A673 (cell line): ENCODE results near the gene C16orf54. TPM values are rescaled to one million over a fixed set of nuclear protein-coding genes. Genes with fewer than 3 reads are reported as not detected.
"Not testable (repeated sequence)": the region's sequence is repeated elsewhere in the genome, so short reads cannot be mapped to it uniquely, and the experiment has no call there.

Experiments
- BruUV-seq: library from RNA; stranded (reverse); fragments of 400-500 nt; replicated peaks from 2 replicates; lab custom pipeline; 2021; lab: Mats Ljungman, UMichigan
- CTCF ChIA-PET: fragments of 300-600 bp; sonication (Branson Sonifier 250); formaldehyde crosslinking; loops from one replicate; lab custom pipeline; 2022; ENCODE audit warnings: antibody characterized with exemption; lab: Charles Lee
- POLR2A ChIA-PET: fragments of 300-600 bp; sonication (Branson Sonifier 250); formaldehyde crosslinking; loops from one replicate; lab custom pipeline; 2022; ENCODE audit warnings: antibody characterized with exemption; ENCODE audit not compliant: low non-redundant PET; lab: Charles Lee
- DNase-seq: peaks from one replicate; pipeline ENCODE4 v3.0.0-alpha.2; 2015; ENCODE audit warnings: low spot score
- H3K27ac ChIP-seq: fragments of 200-600 bp; sonication (generic); 2 replicates; pipeline ENCODE4 v1.5.1; 2016; ENCODE audit warnings: mixed run types, low read depth, mild to moderate bottlenecking, mixed read lengths, antibody characterized with exemption, low read length; ENCODE audit not compliant: poor library complexity, severe bottlenecking
- H3K27me3 ChIP-seq: fragments of 200-600 bp; sonication (generic); replicated peaks from 2 replicates; pipeline ENCODE4 v1.6.1; 2017; ENCODE audit warnings: mixed run types, low read depth, mild to moderate bottlenecking, mixed read lengths, antibody characterized with exemption, low read length; ENCODE audit not compliant: insufficient read depth, poor library complexity
- H3K36me3 ChIP-seq: fragments of 200-600 bp; sonication (generic); 2 replicates; pipeline ENCODE4 v1.6.1; 2016; ENCODE audit warnings: mixed run types, mild to moderate bottlenecking, mixed read lengths, antibody characterized with exemption, low read length; ENCODE audit not compliant: insufficient read depth, poor library complexity, severe bottlenecking
- H3K4me1 ChIP-seq: fragments of 200-600 bp; sonication (generic); 2 replicates; pipeline ENCODE4 v1.6.1; 2017; ENCODE audit warnings: mixed run types, mild to moderate bottlenecking, mixed read lengths, antibody characterized with exemption, low read length; ENCODE audit not compliant: insufficient read depth, poor library complexity, severe bottlenecking
- H3K4me3 ChIP-seq: fragments of 200-600 bp; sonication (generic); 2 replicates; pipeline ENCODE4 v1.5.1; 2016; ENCODE audit warnings: low read depth, mixed run types, mild to moderate bottlenecking, mixed read lengths, low read length; ENCODE audit not compliant: poor library complexity, severe bottlenecking
- H3K9me3 ChIP-seq: fragments of 200-600 bp; sonication (generic); 2 replicates; pipeline ENCODE4 v1.6.1; 2016; ENCODE audit warnings: mixed run types, low read depth, mild to moderate bottlenecking, mixed read lengths, antibody characterized with exemption, low read length; ENCODE audit not compliant: poor library complexity, severe bottlenecking
- EZH2 ChIP-seq: fragments of 200-600 bp; sonication (generic); IDR thresholded peaks from 2 replicates; pipeline ENCODE4 v1.6.1; 2017; ENCODE audit warnings: borderline replicate concordance, low read depth, mild to moderate bottlenecking, mixed read lengths, antibody characterized with exemption, low read length; ENCODE audit not compliant: poor library complexity, severe bottlenecking
- intact Hi-C: fragments of 100-400 bp; cut with micrococcal nuclease; formaldehyde crosslinking; loops from one replicate; pipeline ENCODE4 v1.10.0; 2022; ENCODE audit not compliant: unreplicated experiment
- total RNA-seq: library from RNA; stranded (reverse); gene quantifications from 2 replicates; pipeline ENCODE4 v1.2.3, GENCODE V29; 2021
- TF ChIP-seq, protein P1 (sequence below): fragments of 300-800, 200-600 bp; sonication (generic); conservative IDR thresholded peaks from 2 replicates; pipeline ENCODE4 v1.5.1; 2017; ENCODE audit warnings: low read depth, mild to moderate bottlenecking, antibody characterized with exemption, low read length, moderate library complexity, mixed read lengths

Gene C16orf54
- total RNA-seq, 1 experiment from 2014 or later = not detected

DNA sequence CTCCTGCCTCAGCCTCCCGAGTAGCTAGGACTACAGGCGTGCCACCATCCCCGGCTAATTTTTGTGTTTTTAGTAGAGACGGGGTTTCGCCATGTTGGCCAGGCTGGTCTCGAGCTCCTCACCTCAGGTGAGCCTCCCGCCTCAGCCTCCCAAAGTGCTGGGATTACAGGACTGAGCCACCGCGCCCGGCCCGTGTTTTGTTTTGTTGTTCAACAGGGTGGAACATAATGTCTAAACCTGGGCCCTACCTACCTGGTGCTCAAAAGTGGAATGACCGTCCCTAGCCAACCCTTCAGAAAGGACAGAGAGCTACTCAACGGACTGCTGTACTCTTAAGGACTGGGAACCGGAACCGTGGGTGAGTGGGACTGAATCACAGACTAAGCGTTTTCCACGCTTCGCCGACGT, 44.0 kb upstream of the C16orf54 start:
- Histone ChIP-seq H3K9me3 (no peaks in the 10 kb centered on the region), H3K27me3 (no peaks in the 10 kb centered on the region), H3K4me1 (peaks cover 11% of the 10 kb centered on the region), H3K4me3 (peak overlapping the region; percentile 99), H3K27ac (peak overlapping the region; percentile 80), H3K36me3 (peaks cover 13% of the 10 kb centered on the region)
- CTCF ChIA-PET = interaction anchor here (0.6 to 0.7 kb wide), 2 partner anchors 18 to 185 kb away, joined by 3 read pairs; no protein-coding TSS in a partner anchor
- intact Hi-C loops = no loop called here
- POLR2A ChIA-PET = no interaction called here
- no peak for DNase-seq
- TF ChIP-seq, protein P1, sequence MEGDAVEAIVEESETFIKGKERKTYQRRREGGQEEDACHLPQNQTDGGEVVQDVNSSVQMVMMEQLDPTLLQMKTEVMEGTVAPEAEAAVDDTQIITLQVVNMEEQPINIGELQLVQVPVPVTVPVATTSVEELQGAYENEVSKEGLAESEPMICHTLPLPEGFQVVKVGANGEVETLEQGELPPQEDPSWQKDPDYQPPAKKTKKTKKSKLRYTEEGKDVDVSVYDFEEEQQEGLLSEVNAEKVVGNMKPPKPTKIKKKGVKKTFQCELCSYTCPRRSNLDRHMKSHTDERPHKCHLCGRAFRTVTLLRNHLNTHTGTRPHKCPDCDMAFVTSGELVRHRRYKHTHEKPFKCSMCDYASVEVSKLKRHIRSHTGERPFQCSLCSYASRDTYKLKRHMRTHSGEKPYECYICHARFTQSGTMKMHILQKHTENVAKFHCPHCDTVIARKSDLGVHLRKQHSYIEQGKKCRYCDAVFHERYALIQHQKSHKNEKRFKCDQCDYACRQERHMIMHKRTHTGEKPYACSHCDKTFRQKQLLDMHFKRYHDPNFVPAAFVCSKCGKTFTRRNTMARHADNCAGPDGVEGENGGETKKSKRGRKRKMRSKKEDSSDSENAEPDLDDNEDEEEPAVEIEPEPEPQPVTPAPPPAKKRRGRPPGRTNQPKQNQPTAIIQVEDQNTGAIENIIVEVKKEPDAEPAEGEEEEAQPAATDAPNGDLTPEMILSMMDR = no peak
- no peak for TF ChIP-seq EZH2
- BruUV-seq = TSS peak; percentile 94

DNA sequence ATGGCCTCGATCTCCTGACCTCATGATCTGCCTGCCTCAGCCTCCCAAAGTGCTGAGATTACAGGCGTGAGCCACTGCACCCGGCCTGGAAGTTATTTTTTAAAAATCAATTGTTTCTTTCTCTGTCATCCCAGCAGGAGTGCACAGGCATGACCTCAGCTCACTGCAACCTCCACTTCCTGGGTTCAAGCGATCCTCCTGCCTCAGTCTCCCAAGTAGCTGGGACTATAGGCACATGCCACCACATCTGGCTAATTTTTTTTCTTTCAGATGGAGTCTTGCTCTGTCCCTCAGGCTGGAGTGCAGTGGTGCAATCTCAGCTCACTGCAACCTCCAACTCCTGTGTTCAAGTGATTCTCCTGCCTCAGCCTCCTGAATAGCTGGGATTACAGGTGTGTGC, 41.4 kb upstream of the C16orf54 start:
- BruUV-seq, DNase-seq, CTCF ChIA-PET, H3K27me3 ChIP-seq, H3K27ac ChIP-seq, H3K4me1 ChIP-seq, H3K9me3 ChIP-seq, intact Hi-C loops, H3K36me3 ChIP-seq, H3K4me3 ChIP-seq, POLR2A ChIA-PET: not testable (repeated sequence)

DNA sequence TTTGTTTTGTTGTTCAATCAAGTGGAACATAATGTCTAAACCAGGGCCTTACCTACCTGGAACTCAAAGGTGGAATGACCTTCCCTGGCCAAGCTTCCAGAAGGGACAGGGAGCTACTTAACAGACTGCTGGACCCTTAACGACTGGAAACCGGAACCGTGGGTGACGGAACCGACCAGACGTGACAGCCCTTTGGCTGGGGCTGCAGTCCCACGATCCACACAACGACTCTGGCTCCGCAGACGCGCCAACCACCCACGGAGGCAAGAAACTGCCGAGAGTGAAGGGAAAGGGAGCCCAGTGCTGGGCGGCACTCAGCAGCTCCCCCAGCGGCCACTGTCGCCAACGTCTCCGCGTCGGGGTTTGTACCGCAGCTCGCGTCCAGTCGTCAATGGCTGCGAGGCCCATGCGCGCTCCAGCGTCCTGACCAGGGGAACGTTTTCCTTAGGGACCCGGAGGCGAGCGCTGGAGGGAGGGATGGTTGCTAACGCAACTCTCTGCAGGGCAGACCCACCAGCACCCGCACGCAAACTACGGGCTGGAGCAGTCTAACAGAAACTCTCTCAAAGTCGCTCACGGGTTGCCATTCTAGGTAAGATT, 39.2 kb upstream of the C16orf54 start:
- no TSS peak for BruUV-seq
- intact Hi-C loops = no loop called here
- TF ChIP-seq, protein P1 = peak; percentile 90
- TF ChIP-seq EZH2 = no peak
- no peaks in the 10 kb centered on the region for H3K4me1 ChIP-seq
- H3K4me3 ChIP-seq = no peak overlapping the region
- ChIA-PET CTCF (interaction anchor here (0.5 to 0.6 kb wide), 2 partner anchors 94 to 371 kb away, joined by 3 to 4 read pairs; no protein-coding TSS in a partner anchor), POLR2A (interaction anchor here (0.5 to 0.6 kb wide), 2 partner anchors 54 to 875 kb away, joined by 3 to 7 read pairs; no protein-coding TSS in a partner anchor)
- H3K27me3 ChIP-seq = no peaks in the 10 kb centered on the region
- peak; percentile 80 for DNase-seq
- H3K27ac ChIP-seq = no peak overlapping the region
- H3K36me3 ChIP-seq = no peaks in the 10 kb centered on the region
- H3K9me3 ChIP-seq = no peaks in the 10 kb centered on the region
